ENCODE measurements around the gene SLC12A5.
A peak's percentile ranks its signal among the peaks of the same experiment; 100 is the strongest.
"Not testable (repeated sequence)": the region's sequence is repeated elsewhere in the genome, so short reads cannot be mapped to it uniquely, and the experiment has no call there.

The SLC12A5 gene

DNA sequence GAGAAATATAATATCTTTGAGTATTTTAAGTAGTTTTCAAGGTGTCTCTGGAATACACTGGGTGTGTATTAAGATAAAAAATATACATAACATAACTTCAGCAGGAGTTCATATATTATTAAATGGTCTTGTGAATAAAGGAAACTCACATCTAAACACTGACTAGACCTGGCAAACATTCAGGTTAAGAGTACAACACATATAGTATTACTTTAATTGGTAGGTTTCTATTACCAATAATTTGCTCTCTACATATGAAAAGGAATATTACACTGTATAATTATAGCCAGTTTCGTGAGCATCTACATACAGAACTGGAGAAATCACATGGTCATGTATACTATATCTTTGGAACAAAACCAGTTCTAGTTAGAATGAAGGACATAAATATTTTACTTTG is 52.1 kb downstream of the SLC12A5 start:
- no peak for DNase-seq (ENCODE audit: low spot score)

- DNase-seq (ENCODE audit: low spot score) = no peak
Observed at GRCh38 chr20:46083101-46083500, 54.1 kb downstream of the SLC12A5 start.

DNA sequence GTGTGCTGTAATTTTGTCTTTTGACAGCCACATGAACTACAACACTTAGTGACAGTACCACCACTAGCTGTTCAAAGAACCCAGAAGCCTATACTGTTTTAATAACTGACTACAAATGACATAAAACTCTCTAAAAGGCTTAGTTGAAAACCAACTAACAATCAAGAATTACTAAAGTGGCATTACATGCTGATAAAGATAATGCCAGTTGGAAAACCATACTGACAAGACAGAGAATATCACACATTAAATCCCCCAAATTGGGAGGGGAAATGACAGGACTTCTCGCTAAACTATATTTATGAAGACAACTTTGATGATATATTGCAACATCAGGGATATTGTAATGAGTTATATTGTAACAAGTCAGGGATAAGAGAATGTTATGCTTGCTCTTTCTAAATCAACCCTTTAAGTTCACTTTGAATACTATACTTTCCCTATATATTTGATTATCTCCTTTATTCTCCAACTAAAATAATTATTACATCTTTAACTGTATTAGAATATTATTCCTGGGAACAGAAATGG is 54.6 kb downstream of the SLC12A5 start:
- DNase-seq (ENCODE audit: low spot score) = no peak

DNA sequence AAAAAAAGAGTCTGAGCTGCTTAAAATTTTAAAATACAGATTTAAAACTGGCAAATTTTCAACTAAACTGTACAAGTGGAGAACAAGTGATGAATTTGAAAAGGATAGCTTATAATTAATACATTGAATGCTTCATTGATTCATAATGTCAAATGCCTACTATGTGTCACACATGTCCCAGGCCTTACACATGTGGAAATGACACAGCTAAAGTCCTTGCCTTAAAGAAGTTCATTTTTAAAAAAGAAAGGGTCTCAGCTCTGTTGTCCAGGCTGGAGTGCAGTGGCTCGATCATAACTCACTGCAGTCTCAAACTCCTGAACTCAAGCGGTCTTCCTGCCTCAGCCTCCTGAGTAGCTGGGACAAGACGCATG is 55.8 kb downstream of the SLC12A5 start:
- no peak for DNase-seq (ENCODE audit: low spot score)

GRCh38 chr20:46085179-46085851 is 56.3 kb downstream of the SLC12A5 start:
- no peak for DNase-seq (ENCODE audit: low spot score)

- no peak for DNase-seq (ENCODE audit: low spot score)
Observed at GRCh38 chr20:46087161-46087560, 58.1 kb downstream of the SLC12A5 start.

GRCh38 chr20:46088409-46089166 is 59.6 kb downstream of the SLC12A5 start:
- DNase-seq (ENCODE audit: low spot score) = no peak

DNA sequence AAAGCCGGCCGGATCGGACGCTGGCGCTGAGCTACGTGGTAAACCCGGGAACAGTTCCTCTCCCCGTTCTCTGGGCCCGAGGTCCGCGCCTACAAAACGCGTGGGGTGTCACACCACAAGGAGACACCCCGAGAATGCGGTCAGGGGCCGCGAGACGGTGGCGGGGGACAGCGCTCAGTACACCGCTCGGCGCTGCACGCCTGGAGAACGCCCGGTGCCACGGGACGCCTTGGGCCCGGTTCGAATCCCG is 60.1 kb downstream of the SLC12A5 start:
- DNase-seq (ENCODE audit: low spot score) = no peak

- peak; percentile 95 for DNase-seq (ENCODE audit: low spot score)
Observed at GRCh38 chr20:46089417-46090388, 60.7 kb downstream of the SLC12A5 start, which contains the start of gene NCOA5. Gene NCOA5 (minus strand): TSS chr20:46089962. CDS start chr20:46079424, 10,538 bp downstream.

- DNase-seq (ENCODE audit: low spot score) = not testable (repeated sequence)
Observed at GRCh38 chr20:46091622-46092535, 62.9 kb downstream of the SLC12A5 start.

DNA sequence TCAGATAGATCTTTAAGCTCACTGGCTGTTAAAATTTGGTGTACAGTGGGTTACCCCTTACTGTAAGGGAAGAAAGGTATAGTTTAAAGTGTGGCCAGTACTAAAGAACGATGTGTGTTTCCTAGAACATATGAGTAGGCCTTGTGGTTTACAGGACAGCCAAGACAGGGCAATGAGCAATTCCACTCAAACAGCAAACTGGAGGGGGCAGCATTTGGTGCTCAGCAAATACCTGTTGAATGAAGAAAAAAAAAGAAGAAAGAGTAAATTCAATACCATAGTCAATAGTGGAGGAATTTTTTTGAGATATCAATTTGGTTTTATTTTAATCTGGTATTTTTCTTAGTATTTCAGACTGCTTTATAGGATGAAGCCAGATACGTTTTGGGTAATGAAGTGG is 64.5 kb downstream of the SLC12A5 start:
- no peak for DNase-seq (ENCODE audit: low spot score)

- no peak for DNase-seq (ENCODE audit: low spot score)
Observed at GRCh38 chr20:46099491-46100287, 70.7 kb downstream of the SLC12A5 start.

- not testable (repeated sequence) for DNase-seq (ENCODE audit: low spot score)
Observed at GRCh38 chr20:46100444-46100843, 71.4 kb downstream of the SLC12A5 start.

GRCh38 chr20:46100988-46101387 is 72.0 kb downstream of the SLC12A5 start:
- DNase-seq (ENCODE audit: low spot score) = no peak

GRCh38 chr20:46101957-46102356 is 72.9 kb downstream of the SLC12A5 start:
- no peak for DNase-seq (ENCODE audit: low spot score)

DNA sequence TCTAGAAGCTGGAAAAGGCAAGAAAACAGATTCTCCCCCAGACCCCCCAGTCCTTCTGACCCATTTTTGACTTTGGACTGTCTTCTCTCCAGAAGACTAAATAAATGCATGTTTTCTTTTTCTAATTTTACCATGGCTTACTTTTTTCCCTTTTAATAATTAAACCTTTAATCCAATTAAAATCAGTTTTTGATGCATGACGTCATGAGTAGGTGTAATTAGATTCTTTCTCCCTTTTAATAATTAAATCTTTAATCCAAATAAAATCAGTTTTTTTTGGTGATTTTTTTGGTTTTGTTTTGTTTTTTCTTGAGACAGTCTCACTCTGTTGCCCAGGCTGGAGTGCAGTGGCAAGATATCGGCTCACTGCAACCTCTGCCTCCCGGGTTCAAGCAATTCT is 73.9 kb downstream of the SLC12A5 start:
- DNase-seq (ENCODE audit: low spot score) = no peak

GRCh38 chr20:46104262-46104661 is 75.2 kb downstream of the SLC12A5 start:
- DNase-seq (ENCODE audit: low spot score) = no peak

GRCh38 chr20:46107061-46107460 is 78.0 kb downstream of the SLC12A5 start:
- DNase-seq (ENCODE audit: low spot score) = no peak

- DNase-seq (ENCODE audit: low spot score) = no peak
Observed at GRCh38 chr20:46108435-46108841, 79.4 kb downstream of the SLC12A5 start.

- DNase-seq (ENCODE audit: low spot score) = no peak
Observed at GRCh38 chr20:46108976-46109375, 80.0 kb downstream of the SLC12A5 start.
